H1 (cell line): ENCODE results near the gene USP16. TPM values are rescaled to one million over a fixed set of nuclear protein-coding genes. Genes with fewer than 3 reads are reported as not detected.

Experiments
- CTCF ChIA-PET: fragments of 300-600 bp; sonication (Branson Sonifier 250); formaldehyde crosslinking; loops from one replicate; lab custom pipeline; 2021; ENCODE audit not compliant: partially characterized antibody; lab: Charles Lee
- POLR2A ChIA-PET: fragments of 300-600 bp; sonication (Branson Sonifier 250); formaldehyde crosslinking; loops from one replicate; lab custom pipeline; 2021; ENCODE audit warnings: inconsistent platforms; ENCODE audit not compliant: partially characterized antibody; lab: Charles Lee
- DNase-seq, 2 experiments: peaks; one replicate each; pipeline versions ENCODE4 v3.0.0 to v3.0.0-alpha.2; 2010 to 2022; ENCODE audit warnings: low spot score in 2 of 2, low read depth in 1 of 2, mixed read lengths in 1 of 2
- FAIRE-seq: peaks from 2 replicates; lab custom pipeline; 2011; peaks lifted over from hg19 to GRCh38; lab: Jason Lieb, UNC
- H2AFZ ChIP-seq: 2 replicates; pipeline ENCODE4 v1.8.1; 2012; ENCODE audit warnings: low read length, inconsistent platforms
- H2AK5ac ChIP-seq: 2 replicates; pipeline ENCODE4 v1.6.1; 2013; ENCODE audit warnings: low read depth, low read length
- H2BK120ac ChIP-seq: replicated peaks from 2 replicates; pipeline ENCODE3; 2013; ENCODE audit warnings: low read depth, low read length, inconsistent platforms
- H2BK12ac ChIP-seq: 2 replicates; pipeline ENCODE4 v1.6.1; 2013; ENCODE audit warnings: low read depth, low read length
- H2BK15ac ChIP-seq: 2 replicates; pipeline ENCODE4 v1.6.1; 2013; ENCODE audit warnings: low read length
- H2BK20ac ChIP-seq: 2 replicates; pipeline ENCODE4 v1.6.1; 2013; ENCODE audit warnings: low read length
- H2BK5ac ChIP-seq: 2 replicates; pipeline ENCODE4 v1.6.1; 2013; ENCODE audit warnings: low read depth, low read length
- H3K14ac ChIP-seq: 2 replicates; pipeline ENCODE4 v1.6.1; 2013; ENCODE audit warnings: inconsistent platforms; ENCODE audit not compliant: insufficient read length
- H3K18ac ChIP-seq: 2 replicates; pipeline ENCODE4 v1.6.1; 2013; ENCODE audit warnings: low read length; ENCODE audit errors: extremely low read depth
- H3K23ac ChIP-seq: 2 replicates; pipeline ENCODE4 v1.6.1; 2013; ENCODE audit warnings: inconsistent platforms; ENCODE audit not compliant: insufficient read length
- H3K23me2 ChIP-seq: 2 replicates; pipeline ENCODE4 v1.6.1; 2013; ENCODE audit warnings: low read depth, low read length
- H3K27ac ChIP-seq: 2 replicates; pipeline ENCODE4 v1.6.1; 2011; ENCODE audit warnings: low read depth, low read length, inconsistent platforms
- H3K27me3 ChIP-seq, 4 experiments: replicated peaks in 1 of 4; 1 replicate in 1 of 4; 2 replicates in 3 of 4; pipeline versions ENCODE4 v1.6.1 to v1.8.1; 2011 to 2013; ENCODE audit warnings: low read length in 3 of 4, mild to moderate bottlenecking in 3 of 4, inconsistent platforms in 2 of 4, mixed read lengths in 2 of 4, moderate library complexity in 1 of 4; ENCODE audit not compliant: control insufficient read depth in 3 of 4, insufficient read depth in 3 of 4; ENCODE audit errors: extremely low read depth in 1 of 4
- H3K36me3 ChIP-seq, 4 experiments: 2 replicates each; pipeline versions ENCODE4 v1.6.1 to v1.8.1; 2011 to 2013; ENCODE audit warnings: mild to moderate bottlenecking in 4 of 4, low read length in 3 of 4, moderate library complexity in 2 of 4, control low read depth in 1 of 4, inconsistent platforms in 1 of 4; ENCODE audit not compliant: insufficient read depth in 4 of 4, control insufficient read depth in 2 of 4
- H3K4ac ChIP-seq: replicated peaks from 2 replicates; pipeline ENCODE3; 2013; ENCODE audit warnings: low read length, low read depth, mixed read lengths, inconsistent platforms; ENCODE audit not compliant: insufficient read length
- H3K4me1 ChIP-seq, 4 experiments: replicated peaks in 1 of 4; 1 replicate in 1 of 4; 2 replicates in 3 of 4; pipeline versions ENCODE4 v1.6.1 to v1.8.1; 2011 to 2013; ENCODE audit warnings: low read length in 3 of 4, inconsistent platforms in 2 of 4, mixed read lengths in 1 of 4; ENCODE audit not compliant: insufficient read depth in 4 of 4, control insufficient read depth in 3 of 4
- H3K4me2 ChIP-seq, 2 experiments: 2 replicates each; pipeline versions ENCODE4 v1.6.1 to v1.8.1; 2011 to 2013; ENCODE audit warnings: low read depth in 2 of 2, low read length in 2 of 2, control low read depth in 1 of 2, inconsistent platforms in 1 of 2, mild to moderate bottlenecking in 1 of 2; ENCODE audit not compliant: insufficient read depth in 1 of 2
- H3K4me3 ChIP-seq, 4 experiments: fragments of 200-600, 300-600 bp in 1 of 4; sonication (generic), shearing (Covaris generic), sonication (Bioruptor Twin) in 1 of 4; 2 replicates each; pipeline versions ENCODE4 v1.5.1 to v1.8.1; 2011 to 2016; ENCODE audit warnings: low read length in 4 of 4, low read depth in 3 of 4, control low read depth in 2 of 4, inconsistent platforms in 2 of 4, mild to moderate bottlenecking in 2 of 4, mixed read lengths in 1 of 4, moderate library complexity in 1 of 4; ENCODE audit not compliant: insufficient read depth in 2 of 4; ENCODE audit errors: extremely low read depth in 1 of 4
- H3K56ac ChIP-seq: replicated peaks from 2 replicates; pipeline ENCODE3; 2013; ENCODE audit warnings: low read depth, mild to moderate bottlenecking, mixed read lengths, low read length, inconsistent platforms; ENCODE audit not compliant: insufficient read length
- H3K79me1 ChIP-seq: 2 replicates; pipeline ENCODE4 v1.6.1; 2013; ENCODE audit warnings: low read depth, low read length, control low read depth
- H3K79me2 ChIP-seq, 2 experiments: 2 replicates each; pipeline versions ENCODE4 v1.6.1 to v1.8.1; 2012 to 2013; ENCODE audit warnings: low read length in 2 of 2, mild to moderate bottlenecking in 2 of 2, inconsistent platforms in 1 of 2; ENCODE audit not compliant: insufficient read depth in 2 of 2, control insufficient read depth in 1 of 2
- H3K9ac ChIP-seq, 4 experiments: replicated peaks in 1 of 4; 1 replicate in 1 of 4; 2 replicates in 3 of 4; pipeline versions ENCODE4 v1.6.1 to v1.8.1; 2011 to 2013; ENCODE audit warnings: low read depth in 3 of 4, low read length in 3 of 4, control low read depth in 2 of 4, mild to moderate bottlenecking in 2 of 4, moderate library complexity in 2 of 4, inconsistent platforms in 1 of 4; ENCODE audit errors: extremely low read depth in 1 of 4
- H3K9me3 ChIP-seq, 2 experiments: 2 replicates each; pipeline versions ENCODE4 v1.6.1 to v1.8.1; 2012 to 2013; ENCODE audit warnings: mild to moderate bottlenecking in 2 of 2, moderate library complexity in 2 of 2, control low read depth in 1 of 2, inconsistent platforms in 1 of 2, low read depth in 1 of 2, low read length in 1 of 2, mixed read lengths in 1 of 2; ENCODE audit not compliant: insufficient read depth in 2 of 2
- H4K20me1 ChIP-seq, 2 experiments: replicated peaks in 1 of 2; 2 replicates each; pipeline versions ENCODE3 to v1.8.1; 2011 to 2013; ENCODE audit warnings: inconsistent platforms in 2 of 2, low read length in 2 of 2, mild to moderate bottlenecking in 1 of 2; ENCODE audit not compliant: insufficient read depth in 2 of 2, control insufficient read depth in 1 of 2
- H4K5ac ChIP-seq: 2 replicates; pipeline ENCODE4 v1.6.1; 2013; ENCODE audit warnings: low read length, low read depth, mixed read lengths, inconsistent platforms; ENCODE audit not compliant: insufficient read length
- H4K8ac ChIP-seq: 2 replicates; pipeline ENCODE4 v1.8.0; 2013; ENCODE audit warnings: mild to moderate bottlenecking, moderate library complexity, low read length, inconsistent platforms; ENCODE audit not compliant: insufficient read depth; ENCODE audit errors: extremely low read depth
- H4K91ac ChIP-seq: replicated peaks from 2 replicates; pipeline ENCODE3; 2013; ENCODE audit warnings: low read length, mixed read lengths, inconsistent platforms; ENCODE audit not compliant: insufficient read length
- CBX5 ChIP-seq: fragments of 300-800, 300-1000 bp; sonication (generic); IDR thresholded peaks from 2 replicates; pipeline ENCODE4 v1.7.1; 2016; ENCODE audit warnings: antibody characterized with exemption, low read length, low read depth
- CEBPB ChIP-seq: IDR thresholded peaks from 2 replicates; pipeline ENCODE4 v1.6.1; 2012; ENCODE audit warnings: low read depth, low read length
- EGR1 ChIP-seq: IDR thresholded peaks from 2 replicates; pipeline ENCODE4 v1.6.1; 2011; ENCODE audit warnings: low read depth, low read length, borderline replicate concordance
- GABPA ChIP-seq: IDR thresholded peaks from 2 replicates; pipeline ENCODE4 v1.6.1; 2011; ENCODE audit warnings: mild to moderate bottlenecking, low read length, moderate library complexity, borderline replicate concordance; ENCODE audit not compliant: insufficient read depth
- KDM1A ChIP-seq: fragments of 200-600, 300-600 bp; sonication (generic); IDR thresholded peaks from 2 replicates; pipeline ENCODE4 v1.7.1; 2016; ENCODE audit warnings: mild to moderate bottlenecking, low read length, borderline replicate concordance
- KDM4A ChIP-seq: IDR thresholded peaks from one replicate; pipeline ENCODE4 v1.7.1; 2012; ENCODE audit warnings: low read depth, mild to moderate bottlenecking, moderate library complexity, low read length, inconsistent platforms; ENCODE audit not compliant: severe bottlenecking
- NANOG ChIP-seq: IDR thresholded peaks from 2 replicates; pipeline ENCODE4 v1.6.1; 2011; ENCODE audit warnings: low read length, low read depth, mild to moderate bottlenecking, inconsistent platforms; ENCODE audit not compliant: insufficient read depth, poor library complexity, severe bottlenecking
- PHF8 ChIP-seq: fragments of 200-600 bp; sonication (generic); conservative IDR thresholded peaks from 2 replicates; pipeline ENCODE4 v1.7.1; 2012; ENCODE audit warnings: low read depth, mild to moderate bottlenecking, inconsistent platforms, low read length, moderate library complexity
- SIN3A ChIP-seq, 2 experiments: IDR thresholded peaks in 1 of 2; conservative IDR thresholded peaks in 1 of 2; 2 replicates each; pipeline ENCODE4 v1.6.1; 2011 to 2012; ENCODE audit warnings: low read length in 2 of 2, improper control_type of control experiment in 1 of 2, low read depth in 1 of 2, mild to moderate bottlenecking in 1 of 2
- SP1 ChIP-seq: IDR thresholded peaks from 2 replicates; pipeline ENCODE4 v1.6.1; 2011; ENCODE audit warnings: low read depth, low read length
- SP4 ChIP-seq: IDR thresholded peaks from 2 replicates; pipeline ENCODE4 v1.6.1; 2012; ENCODE audit warnings: low read length, inconsistent platforms
- TAF1 ChIP-seq: IDR thresholded peaks from 2 replicates; pipeline ENCODE4 v1.6.1; 2011; ENCODE audit warnings: mild to moderate bottlenecking, low read depth, low read length
- TEAD4 ChIP-seq: IDR thresholded peaks from 2 replicates; pipeline ENCODE4 v1.6.1; 2012; ENCODE audit warnings: low read depth, low read length, inconsistent platforms, mixed read lengths
- YY1 ChIP-seq: IDR thresholded peaks from 2 replicates; pipeline ENCODE4 v1.6.1; 2011; ENCODE audit warnings: low read depth, mild to moderate bottlenecking, low read length
- ZNF274 ChIP-seq: IDR thresholded peaks from 2 replicates; pipeline ENCODE4 v1.7.0; 2012; ENCODE audit warnings: low read length, borderline replicate concordance; ENCODE audit errors: extremely low read depth
- WGBS, 2 experiments: shearing (Covaris generic) in 1 of 2; methylation state at CpG; one replicate each; pipeline versions ENCODE4 v1.1.6 to v1.1.7; 2013 to 2015; ENCODE audit warnings: low lambda C conversion rate in 2 of 2, mixed read lengths in 2 of 2, inconsistent platforms in 1 of 2, low coverage in 1 of 2, missing lambda C conversion rate in 1 of 2; ENCODE audit not compliant: insufficient replicate concordance in 2 of 2, insufficient coverage in 1 of 2, insufficient read length in 1 of 2; ENCODE audit errors: extremely low coverage in 1 of 2, missing lambda C conversion rate in 1 of 2; 5-methylcytosine and 5-hydroxymethylcytosine counted together
- polyA plus RNA-seq, 7 experiments: library from polyadenylated mRNA; depleted of rRNA in 3 of 7; stranded (reverse) in 5 of 7; unstranded in 2 of 7; fragments of >200 nt in 5 of 7; fragments of 200-250 nt in 2 of 7; gene quantifications; 1 replicate in 5 of 7; 2 replicates in 1 of 7; 4 replicates in 1 of 7; pipeline versions ENCODE4 v1.2.1 to v1.2.3, GENCODE V29; 2011 to 2013; ENCODE audit warnings: missing spikeins in 2 of 7, mixed read lengths in 2 of 7
- total RNA-seq: library from RNA; stranded (reverse); fragmentation: NEBNext Ultra II Directional; extraction: Animal tissue kit (Norgen Biotek cat#: 25700); gene quantifications from 2 replicates; pipeline ENCODE4 v1.2.1, GENCODE V29; 2021

Gene USP16
- total and polyA plus RNA-seq, 2 of the 8 experiments (the other 6 are each of a cell fraction or from before 2014, with no cell fraction given): 3.4 to 19.1 TPM

GRCh38 chr21:29098156-29098555 is 73.7 kb downstream of the USP16 start:
- Histone ChIP-seq H2BK20ac (no peak overlapping the region), H3K23me2 (no peaks in the 10 kb centered on the region), H2BK5ac (no peak overlapping the region), H3K14ac (no peak overlapping the region), H2BK120ac (no peak overlapping the region), H3K56ac (no peak overlapping the region), H2BK15ac (no peak overlapping the region), H3K27me3 (no peaks in the 10 kb centered on the region), H4K20me1 (no peaks in the 10 kb centered on the region), H3K4me3 (no peak overlapping the region), H2BK12ac (no peak overlapping the region), H3K36me3 (no peaks in the 10 kb centered on the region; a peak in 1 of 8 replicates), H3K23ac (no peak overlapping the region), H3K79me1 (no peaks in the 10 kb centered on the region), H4K91ac (no peak overlapping the region), H3K27ac (no peak overlapping the region), H3K9me3 (no peaks in the 10 kb centered on the region), H3K4me2 (no peak overlapping the region), H3K18ac (no peak overlapping the region), H2AK5ac (no peak overlapping the region), H3K4ac (no peak overlapping the region), H3K4me1 (peaks cover 0 to 4% (median 0%) of the 10 kb centered on the region in 4 experiments; a peak in 1 of 7 replicates), H2AFZ (no peak overlapping the region), H3K9ac (no peak overlapping the region), H3K79me2 (no peaks in the 10 kb centered on the region), H4K5ac (no peak overlapping the region), H4K8ac (no peak overlapping the region)
- WGBS, 2 experiments: 84% methylated on average over 2 of the region's 2 CpGs; no CpG with 5 or more reads in 1 of the 2 experiments
- DNase-seq (no peak), FAIRE-seq (no peak)
- POLR2A ChIA-PET: no interaction called here
- CTCF ChIA-PET: interaction anchor here (0.6 to 2.0 kb wide), 3 partner anchors 111 to 435 kb away, joined by 3 to 7 read pairs (median 5); no protein-coding TSS in a partner anchor
- no peak for TF ChIP-seq CEBPB
- TF ChIP-seq GABPA: no peak
- no peak for TF ChIP-seq EGR1
- no peak for TF ChIP-seq PHF8
- TF ChIP-seq TEAD4: no peak
- no peak for TF ChIP-seq ZNF274
- TF ChIP-seq KDM4A: no peak
- TF ChIP-seq SIN3A (conservative IDR thresholded peaks at IDR 0.05 in 1 of 2, IDR thresholded peaks at IDR 0.05 in 1 of 2; ENCODE audit: low read depth in 1 of 2, low read length in 2 of 2): no peak
- no peak for TF ChIP-seq NANOG
- TF ChIP-seq YY1: no peak
- no peak for TF ChIP-seq KDM1A
- TF ChIP-seq SP1: no peak
- no peak for TF ChIP-seq CBX5
- TF ChIP-seq SP4: no peak
- TF ChIP-seq TAF1: no peak
